Measurements from ENCODE around the gene PODN.
A peak's percentile ranks its signal among the peaks of the same experiment; 100 is the strongest.

PODN gene

DNA sequence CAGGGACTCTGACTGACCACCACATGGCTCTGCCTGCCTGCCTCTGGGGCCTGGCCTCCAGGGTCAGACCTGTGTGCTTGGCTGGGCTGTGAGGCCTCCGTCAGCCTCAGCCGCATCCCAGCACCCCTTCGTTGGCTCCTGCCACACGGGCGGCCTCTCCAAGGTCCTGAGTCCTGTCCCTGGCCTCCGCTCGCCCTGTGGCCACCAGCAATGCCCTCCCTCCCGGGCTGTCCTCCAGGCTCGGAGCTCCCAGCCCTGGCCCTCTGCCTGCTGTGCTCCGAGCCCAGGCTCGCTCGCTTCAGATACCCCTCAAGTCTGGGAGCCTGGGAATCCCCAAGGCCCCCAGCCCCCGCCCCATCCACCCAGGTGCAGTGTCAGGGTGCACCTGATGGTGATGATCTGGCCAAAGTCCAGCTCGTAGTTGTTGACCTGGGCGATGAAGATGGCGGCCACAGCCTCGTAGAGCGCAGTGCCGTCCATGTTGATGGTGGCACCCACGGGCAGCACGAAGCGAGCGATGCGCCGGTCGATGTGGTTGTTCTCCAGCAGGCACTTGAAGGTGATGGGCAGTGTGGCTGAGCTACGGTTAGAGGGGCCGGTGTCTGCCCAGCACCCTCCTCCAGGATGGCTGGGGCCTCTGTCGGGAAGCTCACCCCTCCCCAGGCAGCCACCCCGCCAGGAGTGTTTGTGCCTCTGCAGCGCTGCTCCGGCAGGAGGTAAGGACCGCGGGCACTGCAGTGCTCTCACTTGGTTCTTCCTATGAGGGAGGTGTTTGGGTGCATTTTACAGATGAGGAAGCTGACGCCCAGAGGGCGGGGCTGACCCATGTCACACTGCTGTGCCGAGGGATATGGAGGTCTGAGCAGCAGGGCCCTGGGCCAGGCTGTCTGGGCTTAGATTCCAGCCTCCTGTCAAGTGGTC is 28.5 kb downstream of the PODN start:
- DNase-seq: peak; percentile 15 to 31

DNA sequence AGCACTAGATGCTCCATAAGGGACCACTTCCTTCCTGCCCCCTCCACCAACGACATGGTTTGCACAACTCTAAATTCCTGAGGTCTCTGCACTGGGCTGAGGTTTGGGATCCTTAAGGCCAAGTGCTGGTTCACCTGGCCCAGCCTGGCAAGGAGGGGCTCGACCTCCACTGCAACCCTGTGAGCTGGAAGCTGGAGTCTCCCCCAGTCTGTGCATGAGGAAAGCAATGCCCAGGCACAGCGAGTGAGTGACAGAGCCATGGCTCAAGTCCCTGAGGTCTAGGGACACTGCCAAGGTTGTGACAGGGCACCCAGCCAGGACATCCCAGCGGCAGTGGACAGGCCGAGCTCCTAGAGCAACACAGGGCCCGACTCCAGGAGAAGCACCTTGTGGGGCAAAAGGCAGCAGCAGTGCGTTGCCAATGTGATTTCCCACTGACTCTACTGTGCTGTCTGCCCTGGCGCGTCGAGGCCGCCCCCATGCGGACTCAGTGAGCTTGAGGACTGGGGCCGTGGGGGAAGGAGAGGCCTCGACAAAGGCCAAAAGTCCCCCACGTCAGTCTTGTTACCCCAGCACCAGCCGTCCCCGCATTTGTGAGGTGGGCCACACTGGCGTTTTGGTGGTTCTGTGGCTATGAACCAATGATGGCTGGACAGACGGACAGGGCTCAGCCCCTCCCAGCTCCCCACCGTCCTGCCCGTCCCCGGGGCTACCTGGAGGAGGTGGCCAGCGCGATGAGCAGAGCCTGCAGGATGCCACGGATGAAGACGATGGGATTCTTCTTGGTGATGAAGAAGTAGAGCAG is 30.0 kb downstream of the PODN start:
- no peak for DNase-seq

DNA sequence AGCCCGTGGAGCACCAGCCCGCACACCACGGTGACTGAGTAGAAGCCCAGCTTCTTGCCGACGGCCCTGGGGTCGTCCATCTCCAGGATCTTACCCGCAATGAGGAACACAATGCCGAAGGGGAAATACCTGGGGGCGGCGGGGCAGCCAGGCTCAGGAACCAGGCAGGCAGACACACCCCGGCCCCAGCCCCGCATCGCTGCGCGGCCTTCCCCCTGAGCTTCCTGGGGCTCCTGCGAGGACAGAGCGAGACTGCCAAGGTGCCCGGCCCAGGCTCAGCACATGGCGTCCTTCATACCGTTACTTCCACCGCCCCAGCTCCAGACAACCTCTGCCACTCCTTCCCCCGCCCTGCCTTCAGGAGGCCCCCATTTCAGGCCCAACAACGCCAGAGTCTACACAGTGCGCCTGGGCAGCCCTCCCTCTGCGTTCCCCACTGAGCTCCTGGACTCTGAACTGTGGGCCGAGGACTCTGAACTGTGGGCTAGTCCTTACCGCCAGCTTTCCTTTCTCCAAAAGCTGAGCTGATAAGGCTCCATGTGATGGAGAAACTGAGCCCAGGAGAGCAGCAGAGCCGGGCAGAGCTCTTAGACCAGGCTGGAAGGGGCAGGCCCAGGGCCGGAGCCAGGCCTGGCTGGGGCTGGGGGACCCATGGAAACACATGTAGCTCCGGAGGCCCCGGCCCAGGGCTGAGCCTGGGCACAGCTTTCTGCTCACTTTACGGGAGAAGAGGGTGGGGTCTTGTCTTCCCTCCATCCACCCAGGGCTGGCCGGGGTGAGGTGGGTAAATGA is 30.8 kb downstream of the PODN start:
- no peak for DNase-seq

DNA sequence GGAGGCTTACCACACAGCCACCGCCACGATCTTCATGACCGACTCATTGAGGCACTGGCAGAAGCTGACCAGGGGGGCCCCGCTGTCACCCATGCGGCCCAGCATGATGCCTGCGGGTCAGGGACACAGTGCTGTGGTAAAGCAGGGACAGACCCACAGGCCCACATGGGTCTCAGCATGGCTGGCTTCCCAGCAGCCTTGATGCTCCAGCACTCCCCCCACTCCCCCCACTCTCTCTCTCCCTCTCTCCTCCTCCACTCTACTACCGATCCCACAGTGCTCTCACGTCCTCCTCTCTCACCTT is 31.4 kb downstream of the PODN start:
- DNase-seq: no peak

DNA sequence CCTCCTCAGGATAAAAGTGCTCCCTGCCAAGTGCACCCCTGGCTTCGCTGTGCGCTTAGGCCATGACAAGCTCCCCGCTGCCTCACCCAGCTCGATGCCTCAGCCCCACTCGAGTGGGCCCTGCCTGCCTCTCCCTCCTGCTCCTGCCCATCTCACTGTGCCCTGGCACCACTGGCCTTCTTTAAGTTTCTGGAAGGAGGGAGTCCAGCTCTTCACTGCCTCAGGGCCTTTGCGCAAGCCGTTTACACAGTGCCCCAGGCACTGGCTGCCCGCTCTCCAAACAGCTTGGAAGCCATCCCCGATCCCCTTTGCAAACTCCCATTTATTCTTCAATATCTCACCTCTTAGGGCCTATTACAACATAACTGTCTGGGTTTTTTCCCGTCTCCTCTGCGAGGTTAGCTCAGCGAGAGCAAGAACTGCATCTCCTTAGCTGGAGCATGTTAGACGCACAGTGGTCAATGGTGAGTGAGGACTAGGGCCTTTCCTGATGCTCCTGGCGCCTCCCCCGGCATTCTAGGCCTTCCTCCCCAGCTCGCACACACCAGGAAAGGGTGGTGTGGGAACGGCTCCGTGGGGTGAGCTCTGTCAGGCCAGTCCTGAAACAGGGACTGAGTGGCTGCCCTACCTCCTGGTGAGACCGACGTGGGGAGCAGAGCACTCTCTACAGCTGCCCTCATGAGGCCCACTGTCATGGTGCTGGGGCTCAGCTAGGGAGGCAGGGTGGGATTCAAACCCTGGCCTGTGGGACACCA is 31.9 kb downstream of the PODN start:
- no peak for DNase-seq

DNA sequence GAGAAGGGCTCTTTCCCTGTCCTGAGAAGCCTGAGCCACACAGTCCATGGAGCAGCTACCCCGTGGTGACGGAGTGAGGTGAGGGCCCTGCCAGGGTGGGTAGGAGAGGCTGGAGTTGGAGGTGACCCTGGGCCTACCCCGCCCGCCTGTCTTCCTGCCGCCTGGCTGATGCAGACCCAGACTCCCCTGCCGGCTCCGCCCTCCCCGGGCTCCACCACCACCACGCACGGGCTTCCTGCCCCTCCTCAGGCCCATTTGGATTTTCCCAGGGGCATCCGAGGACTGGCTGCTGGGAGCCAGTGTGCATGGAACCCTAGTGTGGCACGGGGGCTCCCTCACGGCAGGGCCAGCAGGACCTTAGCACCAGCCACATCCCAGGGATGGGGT is 32.5 kb downstream of the PODN start:
- no peak for DNase-seq

DNA sequence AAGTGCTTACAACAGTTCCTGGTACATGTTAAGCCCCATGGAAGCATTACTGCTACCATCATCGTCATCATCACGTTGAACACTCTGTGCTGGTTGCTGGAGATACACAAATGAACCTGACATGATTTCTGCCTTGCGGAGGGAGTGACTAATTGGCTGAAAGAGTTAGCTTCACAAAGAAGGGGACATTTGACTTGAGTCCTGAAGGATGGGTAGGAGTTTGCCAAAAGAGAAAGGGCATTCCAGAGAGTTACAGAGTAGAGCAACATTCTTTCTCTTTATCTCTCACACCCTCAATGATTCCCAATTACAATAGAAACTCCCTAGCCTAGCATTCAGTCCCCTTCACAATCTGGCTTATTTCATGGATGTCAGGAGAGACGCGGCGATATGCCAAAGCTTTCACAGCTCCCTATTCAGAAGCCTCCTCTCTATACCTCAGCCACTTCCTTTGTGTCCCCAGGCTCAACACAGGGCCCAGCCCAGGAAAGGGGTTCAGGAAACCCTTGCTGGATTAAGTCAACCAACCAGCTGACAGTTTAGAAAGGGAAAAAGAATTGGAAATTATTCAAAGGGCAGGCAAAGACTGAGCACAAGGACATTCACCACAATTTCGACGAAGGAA is 42.4 kb downstream of the PODN start:
- no peak for DNase-seq

DNA sequence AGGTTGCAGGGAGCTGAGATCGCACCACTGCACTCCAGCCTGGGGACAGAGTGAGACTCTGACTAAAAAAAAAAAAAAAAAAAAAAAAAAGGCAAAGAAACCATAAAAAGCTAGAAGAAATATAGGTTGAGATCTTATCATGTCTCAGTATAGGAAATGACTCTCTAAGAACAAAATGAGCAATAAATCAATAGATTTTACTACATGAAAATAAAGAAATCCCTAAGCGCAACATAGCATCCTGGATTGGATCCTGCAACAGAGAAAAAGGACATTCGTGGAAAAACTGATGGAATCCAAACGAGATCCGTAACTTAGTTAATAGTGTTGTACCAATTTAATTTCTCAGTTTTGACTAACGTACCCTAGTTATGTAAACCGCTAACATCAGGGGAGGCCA is 45.1 kb downstream of the PODN start:
- DNase-seq: no peak

DNA sequence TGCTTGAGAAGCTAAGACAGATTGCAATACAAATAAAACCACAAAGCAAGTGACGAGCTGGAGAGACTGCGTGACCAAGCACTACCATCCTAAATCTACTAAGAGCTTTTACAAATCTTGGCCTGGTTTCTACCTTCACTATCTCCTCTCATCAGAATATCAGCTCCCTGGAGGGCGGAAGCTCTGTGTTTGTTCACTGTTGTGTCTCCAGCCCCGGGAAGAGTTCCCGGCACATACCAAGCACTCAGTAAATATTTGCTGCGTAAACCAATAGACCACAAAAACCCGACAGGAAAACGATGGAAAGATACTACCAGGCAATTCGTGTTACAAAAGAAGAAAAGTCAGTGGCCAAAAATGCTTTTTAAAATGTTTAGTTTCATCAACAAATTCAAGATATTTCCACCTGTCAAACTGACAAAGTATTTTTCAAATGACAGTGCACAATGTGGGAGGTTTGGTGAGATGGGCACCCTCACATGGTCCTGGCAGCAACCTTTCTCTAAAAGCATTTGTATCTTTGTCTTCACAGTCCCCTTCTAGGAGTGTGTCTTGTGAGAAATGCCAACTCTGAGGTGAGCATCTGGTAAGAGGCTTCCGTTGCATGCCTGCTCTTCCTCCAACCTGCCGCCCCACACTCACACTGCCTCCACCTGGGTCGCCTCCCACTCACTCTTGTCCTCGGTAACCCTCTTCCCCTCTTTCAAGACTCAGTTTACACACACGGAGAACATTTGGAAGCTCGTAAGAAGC is 45.7 kb downstream of the PODN start:
- DNase-seq: no peak

DNA sequence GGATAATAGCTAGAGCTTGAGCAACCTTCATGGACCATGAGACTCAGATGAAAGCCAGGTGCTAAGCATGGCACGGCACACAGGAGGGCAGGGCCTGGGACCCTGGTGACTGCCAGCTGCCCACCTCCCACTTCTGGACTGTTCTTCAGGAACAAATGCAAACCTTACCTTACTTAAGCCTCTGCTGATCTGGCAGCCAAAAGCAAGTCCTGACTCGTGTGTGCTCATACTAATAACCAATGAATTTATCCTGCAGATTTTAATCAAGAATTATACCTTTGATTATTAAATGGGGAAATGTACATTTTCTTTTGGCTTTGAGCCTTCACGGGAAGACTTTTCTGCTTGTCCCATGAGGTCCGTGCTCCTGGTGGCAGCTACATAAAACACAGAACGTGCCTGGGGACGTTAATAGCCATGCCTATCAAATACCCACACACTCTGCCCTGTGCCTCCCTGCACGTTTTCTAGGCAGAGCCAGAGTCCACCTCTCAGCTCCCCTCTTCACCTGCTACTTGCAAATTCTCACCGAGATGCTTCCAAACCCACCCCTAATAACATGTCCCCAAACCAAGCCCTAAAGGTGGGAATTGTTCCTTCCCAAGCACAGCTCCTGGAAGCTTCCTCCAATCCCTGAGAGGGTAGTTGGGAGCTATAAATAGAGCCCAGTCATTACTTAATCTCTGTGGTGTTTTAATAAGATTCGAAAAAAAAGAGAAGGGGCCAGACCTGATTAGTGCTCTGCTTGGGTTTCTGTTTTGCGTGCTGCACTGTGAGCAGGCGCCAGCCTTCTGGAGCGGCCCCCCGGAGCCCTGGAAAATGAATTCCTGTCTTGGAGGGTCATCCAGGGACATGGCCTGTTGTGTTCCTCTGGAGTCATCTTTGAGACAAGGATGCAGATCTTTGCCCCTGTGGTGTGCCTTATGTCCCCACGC is 46.9 kb downstream of the PODN start:
- DNase-seq: no peak

DNA sequence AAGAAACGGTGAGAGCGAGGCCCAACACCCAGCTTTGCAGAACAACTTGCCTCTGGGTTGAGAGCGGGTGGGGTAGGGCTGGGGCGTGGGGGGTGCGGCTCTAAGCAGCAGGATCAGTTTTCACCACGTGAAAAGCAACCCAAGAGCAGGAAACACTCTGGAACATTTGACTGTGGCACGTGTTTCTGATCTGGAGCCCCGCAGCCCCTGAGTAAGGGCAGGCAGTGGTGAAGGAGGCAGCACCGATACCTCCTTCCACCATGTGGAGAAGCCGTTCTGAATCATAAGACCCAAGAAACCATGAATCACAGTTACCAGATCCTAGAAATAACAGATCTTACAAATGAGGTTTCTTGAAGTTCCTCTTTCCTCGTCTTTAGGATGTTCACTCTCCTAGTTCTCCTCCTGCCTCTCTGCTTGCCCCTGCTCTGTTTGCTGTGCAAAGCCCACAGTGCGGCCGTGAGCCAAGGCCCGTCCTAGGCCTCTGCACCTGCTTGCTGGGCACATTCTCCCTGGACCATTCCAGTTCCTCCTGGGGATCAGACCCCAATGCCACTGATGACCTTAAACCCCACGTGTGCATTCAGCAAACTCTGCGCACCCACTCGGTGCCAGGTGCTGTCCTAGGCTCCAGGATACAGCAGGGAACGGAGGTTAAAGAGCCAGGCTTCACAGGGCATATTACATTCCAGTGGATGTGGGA is 48.5 kb downstream of the PODN start:
- no peak for DNase-seq

DNA sequence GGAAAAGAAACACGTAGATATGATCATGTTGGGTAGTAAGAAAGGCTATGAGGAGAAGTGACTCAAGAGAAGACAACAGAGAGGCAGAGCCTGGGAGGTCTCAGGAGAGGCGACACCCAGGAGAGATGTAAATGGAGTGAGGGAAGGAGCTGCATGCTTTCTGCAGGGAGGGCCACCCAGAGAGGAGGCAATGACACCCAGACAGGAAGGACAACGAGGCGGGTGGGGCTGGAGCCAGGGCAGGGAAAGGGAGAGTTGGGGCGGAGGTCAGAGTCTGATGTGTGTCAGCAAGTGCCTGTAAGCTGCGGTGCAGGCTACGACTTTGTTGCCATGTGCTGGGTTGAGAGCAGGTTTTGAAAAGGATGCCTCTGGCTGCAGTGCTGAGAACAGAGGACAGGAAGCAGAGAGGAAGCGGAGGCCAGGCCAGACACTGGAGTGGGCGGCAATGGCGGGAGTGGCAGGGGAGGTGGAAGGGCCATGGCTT is 49.1 kb downstream of the PODN start:
- no peak for DNase-seq

DNA sequence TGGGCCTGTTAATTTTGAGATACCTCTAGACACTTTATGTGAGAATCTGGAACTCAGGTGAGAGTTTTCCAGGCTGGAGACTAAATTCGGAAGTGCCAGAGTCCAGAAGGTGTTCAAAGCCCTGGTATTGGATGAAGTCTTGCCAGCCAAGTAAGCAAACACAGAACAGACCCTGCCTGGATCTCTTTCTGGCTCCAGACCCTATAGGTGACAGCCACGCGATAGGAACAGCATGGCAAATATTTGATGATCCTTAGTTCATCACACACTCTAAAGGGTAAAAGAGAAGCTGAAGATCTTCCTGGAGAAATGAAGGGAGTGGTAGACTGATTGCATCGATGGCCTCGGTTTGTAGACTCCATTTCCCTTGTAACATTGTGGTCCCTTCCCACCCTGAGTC is 49.7 kb downstream of the PODN start:
- DNase-seq: no peak

DNA sequence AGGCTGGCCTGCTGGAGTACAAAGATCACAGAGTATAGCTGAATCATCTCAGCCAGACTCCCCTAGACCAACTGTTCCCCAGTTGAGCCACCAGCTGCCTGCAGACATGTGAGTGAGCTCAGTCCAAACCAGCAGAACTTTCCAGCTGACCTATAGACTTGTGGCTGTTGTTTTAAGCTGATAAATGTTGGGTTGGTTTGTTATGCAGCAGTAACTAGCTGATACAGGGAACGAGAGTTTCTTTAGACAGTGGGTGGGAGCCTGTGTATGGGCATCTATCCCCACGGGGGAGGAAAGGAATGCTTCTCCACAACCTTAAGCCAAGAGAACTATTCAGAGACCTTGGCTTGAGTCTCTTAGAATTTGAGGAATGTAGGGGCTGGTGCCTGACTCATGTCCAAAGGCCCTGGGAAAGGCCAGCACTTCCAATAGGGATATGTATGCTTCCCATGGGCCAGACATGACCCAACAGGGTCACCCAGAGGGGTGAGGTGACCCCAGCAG is 50.3 kb downstream of the PODN start:
- no peak for DNase-seq

DNA sequence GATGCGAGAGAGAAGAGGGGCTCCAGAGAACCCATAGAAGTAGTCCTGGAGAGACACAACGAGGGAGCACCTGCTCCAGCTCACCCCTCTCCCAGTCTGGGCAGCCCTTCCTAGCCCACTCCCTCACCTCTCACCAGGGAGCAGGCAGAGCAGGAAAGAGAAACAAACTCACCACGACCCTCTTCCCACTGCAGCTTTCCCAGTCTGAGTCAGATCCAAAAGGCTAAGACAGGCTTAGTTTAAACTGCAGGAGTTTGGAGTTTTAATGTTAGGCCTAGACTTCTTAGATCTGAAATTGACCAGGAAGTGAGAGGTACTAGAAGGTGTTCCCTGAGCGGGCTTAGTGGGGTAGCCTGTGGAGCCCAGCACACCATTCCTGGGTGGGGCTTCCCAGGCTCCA is 50.8 kb downstream of the PODN start:
- no peak for DNase-seq

DNA sequence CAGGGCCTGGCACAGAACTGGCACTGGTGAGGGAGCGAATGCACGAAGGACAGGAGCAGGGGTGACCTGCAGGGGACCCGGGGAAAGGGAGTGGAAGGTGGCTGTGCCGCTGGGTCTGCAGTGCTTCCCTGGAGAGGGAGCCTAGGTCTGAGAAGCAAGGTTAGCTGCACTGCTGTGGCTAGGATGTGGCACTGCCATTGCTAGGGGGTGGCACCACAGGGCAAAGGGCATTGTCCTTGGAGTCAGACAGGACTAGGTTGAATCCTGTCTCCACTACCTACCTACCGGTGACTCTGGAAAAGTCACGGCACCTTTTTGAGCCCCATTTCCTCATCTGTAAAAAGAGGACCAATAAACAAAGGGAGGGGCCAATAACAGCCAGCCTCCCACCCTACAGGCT is 52.1 kb downstream of the PODN start:
- DNase-seq: no peak

DNA sequence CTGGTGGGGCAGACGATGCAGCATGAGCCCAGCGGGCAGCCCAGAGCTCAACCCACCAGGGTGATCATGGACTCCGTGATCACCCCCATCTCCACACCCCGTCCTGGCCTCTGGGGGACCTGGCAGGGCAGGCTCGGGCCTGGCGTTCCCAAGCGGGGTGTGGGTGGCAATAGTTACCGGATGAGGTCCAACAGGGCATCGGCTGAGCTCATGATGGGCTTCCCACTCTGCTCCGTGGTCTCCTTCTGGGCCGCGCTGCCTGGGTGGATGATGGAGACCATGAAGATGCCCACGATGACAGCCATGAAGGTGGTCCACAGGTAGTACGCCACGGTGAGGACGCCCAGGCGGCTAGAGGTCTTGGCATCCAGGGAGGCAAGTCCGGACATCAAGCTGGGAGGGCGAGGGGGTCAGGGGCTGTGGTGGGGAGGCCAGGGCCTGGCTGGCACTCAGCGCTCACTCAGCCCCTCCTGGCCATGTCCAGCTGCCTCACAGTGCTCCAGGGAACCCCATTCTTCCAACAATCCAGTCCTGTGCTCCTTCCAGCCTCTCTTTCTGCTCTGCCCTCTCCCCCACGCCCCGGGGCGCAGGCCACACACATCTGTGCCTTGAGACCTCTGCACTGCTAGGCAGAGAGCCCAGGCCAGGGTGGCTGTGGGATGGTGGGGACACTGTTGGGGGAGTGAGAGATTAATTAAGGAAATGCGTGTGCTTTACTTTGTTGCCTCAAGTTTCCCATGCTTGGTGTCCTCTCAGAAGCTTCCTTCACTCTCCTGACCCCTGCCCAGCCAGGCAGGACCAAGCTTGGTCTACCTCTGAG is 52.8 kb downstream of the PODN start:
- DNase-seq: no peak
